DOHH2 (cell line): ENCODE results near the gene ASIC3.

Source experiments
- H3F3A ChIP-seq: fragments of 200-600 bp; sonication (generic), shearing (Covaris generic); 2 replicates; pipeline ENCODE4 v1.6.0; 2016; ENCODE audit warnings: antibody characterized with exemption, mild to moderate bottlenecking; ENCODE audit not compliant: control insufficient read depth, insufficient read depth
- H3K27ac ChIP-seq: fragments of 200-600 bp; sonication (generic); 2 replicates; pipeline ENCODE4 v1.5.1; 2014; ENCODE audit warnings: low read depth, mild to moderate bottlenecking, low read length, moderate library complexity
- H3K27me3 ChIP-seq: fragments of 200-600 bp; sonication (generic); 2 replicates; pipeline ENCODE4 v1.6.1; 2014; ENCODE audit warnings: mild to moderate bottlenecking, low read length, mixed read lengths; ENCODE audit not compliant: control insufficient read depth
- H3K36me3 ChIP-seq: fragments of 200-600 bp; sonication (generic); 2 replicates; pipeline ENCODE4 v1.6.1; 2014; ENCODE audit warnings: mild to moderate bottlenecking, low read length, moderate library complexity, mixed read lengths; ENCODE audit not compliant: control insufficient read depth
- H3K4me1 ChIP-seq: fragments of 200-600 bp; sonication (generic); 2 replicates; pipeline ENCODE4 v1.6.1; 2014; ENCODE audit warnings: mild to moderate bottlenecking, low read length, mixed read lengths; ENCODE audit not compliant: control insufficient read depth
- H3K4me2 ChIP-seq: fragments of 200-600 bp; sonication (generic); 2 replicates; pipeline ENCODE4 v1.6.0; 2014; ENCODE audit warnings: mild to moderate bottlenecking, low read length, moderate library complexity
- H3K4me3 ChIP-seq: fragments of 200-600 bp; sonication (generic); 2 replicates; pipeline ENCODE4 v1.5.1; 2014; ENCODE audit warnings: mild to moderate bottlenecking, low read length, mixed read lengths
- H3K79me2 ChIP-seq: fragments of 200-600 bp; sonication (generic); 2 replicates; pipeline ENCODE4 v1.6.1; 2014; ENCODE audit warnings: mild to moderate bottlenecking, low read length, mixed read lengths; ENCODE audit not compliant: control insufficient read depth
- H3K9me2 ChIP-seq: fragments of 200-600 bp; sonication (generic); replicated peaks from 2 replicates; pipeline ENCODE4 v1.6.1; 2014; ENCODE audit warnings: mild to moderate bottlenecking, low read length, mixed read lengths; ENCODE audit not compliant: control insufficient read depth
- H3K9me3 ChIP-seq: fragments of 200-600 bp; sonication (generic); 2 replicates; pipeline ENCODE4 v1.6.1; 2014; ENCODE audit warnings: antibody characterized with exemption, low read length, mixed read lengths; ENCODE audit not compliant: control insufficient read depth, insufficient read depth
- H4K20me1 ChIP-seq: fragments of 200-600 bp; sonication (generic); 2 replicates; pipeline ENCODE4 v1.6.0; 2014; ENCODE audit warnings: low read depth, mild to moderate bottlenecking, antibody characterized with exemption, low read length, moderate library complexity; ENCODE audit not compliant: control insufficient read depth, insufficient read depth
- CTCF ChIP-seq: fragments of 200-600 bp; sonication (generic); IDR thresholded peaks from one replicate; pipeline ENCODE4 v1.5.1; 2014; ENCODE audit warnings: antibody characterized with exemption, mild to moderate bottlenecking, low read depth, low read length; ENCODE audit not compliant: poor library complexity, severe bottlenecking
- EZH2phosphoT487 ChIP-seq: fragments of 200-600 bp; sonication (generic); IDR thresholded peaks from 2 replicates; pipeline ENCODE4 v1.6.1; 2017; ENCODE audit warnings: borderline replicate concordance, mild to moderate bottlenecking, antibody characterized with exemption, low read length, moderate library complexity, mixed read lengths

The ASIC3 gene

DNA sequence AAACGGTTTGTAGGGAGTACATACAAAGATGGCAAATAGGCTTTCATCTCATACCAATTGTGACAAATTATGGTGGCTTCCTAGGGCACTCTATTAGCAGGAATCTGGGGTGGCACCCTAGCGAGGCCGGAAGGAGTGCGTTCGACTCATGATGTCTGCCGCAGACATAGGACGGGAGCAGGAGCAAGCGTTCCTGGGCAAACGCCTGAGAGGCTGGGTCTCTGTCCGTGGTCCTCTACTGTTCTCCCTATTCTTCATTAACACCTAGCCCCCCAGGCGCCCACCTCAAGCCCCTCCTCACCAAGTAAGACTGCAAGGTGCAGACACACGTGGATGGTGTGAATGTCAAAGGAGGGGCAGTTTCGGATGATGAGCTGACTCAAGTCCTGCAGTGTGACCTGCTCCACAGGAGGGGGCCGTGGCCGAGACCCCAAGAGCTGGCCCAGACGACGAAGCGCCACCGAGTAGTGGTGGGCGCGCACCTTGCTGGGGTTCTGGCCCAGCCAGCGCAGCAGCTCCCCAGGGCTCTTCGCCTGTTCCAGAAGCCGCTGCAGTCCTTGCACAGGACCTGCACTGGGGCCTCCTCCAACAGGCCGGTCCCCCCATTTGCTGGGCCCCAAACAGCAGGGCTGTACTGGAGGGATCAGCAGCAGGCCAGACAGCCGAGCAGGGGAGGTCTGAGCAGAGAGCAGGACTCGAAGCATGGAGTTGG lies 31.0 kb downstream of the ASIC3 start:
- H3K36me3 ChIP-seq, result peaks cover 73% of the 10 kb centered on the region
- peaks cover 42% of the 10 kb centered on the region for H3K4me1 ChIP-seq
- no peaks in the 10 kb centered on the region for H3K9me2 ChIP-seq
- H3K9me3 ChIP-seq, result no peaks in the 10 kb centered on the region
- H3K79me2 ChIP-seq, result peaks cover 51% of the 10 kb centered on the region
- 0 out of 2 replicates have a peak, but pooled peaks cover 4% of the 10 kb centered on the region for H4K20me1 ChIP-seq
- peak overlapping the region; percentile 85 for H3K4me2 ChIP-seq
- peaks cover 8% of the 10 kb centered on the region for H3F3A ChIP-seq
- TF ChIP-seq EZH2phosphoT487 (no peak), CTCF (no peak)
- 0 out of 2 replicates have a peak, but pooled peaks cover 2% of the 10 kb centered on the region for H3K27me3 ChIP-seq
- no peak overlapping the region for H3K27ac ChIP-seq
- H3K4me3 ChIP-seq, result peak overlapping the region; percentile 95

GRCh38 chr7:151080067-151080521 lies 31.8 kb downstream of the ASIC3 start:
- Histone ChIP-seq H3K4me2 (peak overlapping the region; percentile 85), H3F3A (peaks cover 12% of the 10 kb centered on the region), H3K4me3 (peak overlapping the region; percentile 95), H3K27ac (peak overlapping the region; percentile 49), H4K20me1 (0 out of 2 replicates have a peak, but pooled peaks cover 4% of the 10 kb centered on the region), H3K36me3 (peaks cover 65% of the 10 kb centered on the region), H3K27me3 (peaks cover 8% of the 10 kb centered on the region), H3K9me2 (no peaks in the 10 kb centered on the region), H3K9me3 (no peaks in the 10 kb centered on the region), H3K4me1 (peaks cover 49% of the 10 kb centered on the region), H3K79me2 (peaks cover 51% of the 10 kb centered on the region)
- TF ChIP-seq EZH2phosphoT487 (no peak), CTCF (no peak)

DNA sequence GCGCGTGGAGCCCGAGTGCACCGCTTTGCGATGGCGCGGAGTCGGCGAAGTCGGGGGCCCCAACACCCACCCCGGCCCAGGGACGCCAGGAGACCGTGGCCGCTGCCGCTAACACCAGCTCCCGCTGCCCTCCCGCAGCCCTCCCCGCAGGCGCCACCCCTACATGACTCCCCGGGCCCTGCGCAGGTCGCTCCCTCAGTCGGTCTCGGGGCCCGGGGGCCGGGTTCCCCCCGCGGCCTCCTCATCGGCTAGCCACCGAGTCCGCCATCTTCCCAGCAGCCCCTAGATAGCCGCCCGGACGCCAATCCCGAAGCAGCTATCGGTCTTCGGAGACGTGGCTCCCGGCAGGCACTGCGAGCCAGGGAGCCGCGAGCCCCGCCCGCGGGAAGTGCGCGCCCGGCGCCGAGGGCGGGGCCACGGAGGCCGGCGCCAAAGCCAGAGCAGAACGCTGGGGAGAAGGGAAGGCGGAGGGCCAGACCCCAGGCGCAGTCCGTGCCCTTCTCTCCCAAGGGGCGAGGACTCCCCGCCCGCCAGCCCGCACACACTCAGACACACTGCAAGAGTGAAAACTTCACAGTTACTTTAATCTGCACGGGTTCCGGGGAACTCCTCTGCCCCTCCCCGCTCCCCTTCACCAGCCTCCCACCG lies 32.3 kb downstream of the ASIC3 start, which contains the start of gene FASTK:
FASTK (minus strand) TSS at position 288 of the 648 bp plus-strand sequence; CDS start at position 245, 43 bp downstream.
- H3K9me2 ChIP-seq, result no peaks in the 10 kb centered on the region
- peaks cover 13% of the 10 kb centered on the region for H3K27me3 ChIP-seq
- H3K4me1 ChIP-seq, result peaks cover 54% of the 10 kb centered on the region
- H3K4me3 ChIP-seq, result peak within 1 kb of the TSS; percentile 95
- peak within 1 kb of the TSS; percentile 49 for H3K27ac ChIP-seq
- H3K4me2 ChIP-seq, result peak within 1 kb of the TSS; percentile 85
- no peaks in the 10 kb centered on the region for H3K9me3 ChIP-seq
- TF ChIP-seq CTCF (no peak), EZH2phosphoT487 (no peak)
- H4K20me1 ChIP-seq, result 0 out of 2 replicates have a peak, but pooled peaks cover 4% of the 10 kb centered on the region
- H3F3A ChIP-seq, result peaks cover 15% of the 10 kb centered on the region
- H3K36me3 ChIP-seq, result peaks cover 60% of the 10 kb centered on the region
- H3K79me2 ChIP-seq, result peaks cover 51% of the 10 kb centered on the region
